SK-N-MC (cell line): ENCODE results near the gene FAM78A.

Experiments
- EZH2 ChIP-seq: fragments of 200-600 bp; sonication (generic); IDR thresholded peaks from one replicate; pipeline ENCODE4 v1.6.1; 2017; ENCODE audit warnings: antibody characterized with exemption
- FOXP2 ChIP-seq: optimal IDR thresholded peaks from 2 replicates; pipeline ENCODE3; 2011; ENCODE audit warnings: mild to moderate bottlenecking, moderate library complexity; ENCODE audit not compliant: insufficient read depth; ENCODE audit errors: extremely low read length, control extremely low read depth
- POLR2AphosphoS5 ChIP-seq: IDR thresholded peaks from 2 replicates; pipeline ENCODE4 v1.6.1; 2012; ENCODE audit warnings: mild to moderate bottlenecking, low read depth, low read length, borderline replicate concordance

DNA sequence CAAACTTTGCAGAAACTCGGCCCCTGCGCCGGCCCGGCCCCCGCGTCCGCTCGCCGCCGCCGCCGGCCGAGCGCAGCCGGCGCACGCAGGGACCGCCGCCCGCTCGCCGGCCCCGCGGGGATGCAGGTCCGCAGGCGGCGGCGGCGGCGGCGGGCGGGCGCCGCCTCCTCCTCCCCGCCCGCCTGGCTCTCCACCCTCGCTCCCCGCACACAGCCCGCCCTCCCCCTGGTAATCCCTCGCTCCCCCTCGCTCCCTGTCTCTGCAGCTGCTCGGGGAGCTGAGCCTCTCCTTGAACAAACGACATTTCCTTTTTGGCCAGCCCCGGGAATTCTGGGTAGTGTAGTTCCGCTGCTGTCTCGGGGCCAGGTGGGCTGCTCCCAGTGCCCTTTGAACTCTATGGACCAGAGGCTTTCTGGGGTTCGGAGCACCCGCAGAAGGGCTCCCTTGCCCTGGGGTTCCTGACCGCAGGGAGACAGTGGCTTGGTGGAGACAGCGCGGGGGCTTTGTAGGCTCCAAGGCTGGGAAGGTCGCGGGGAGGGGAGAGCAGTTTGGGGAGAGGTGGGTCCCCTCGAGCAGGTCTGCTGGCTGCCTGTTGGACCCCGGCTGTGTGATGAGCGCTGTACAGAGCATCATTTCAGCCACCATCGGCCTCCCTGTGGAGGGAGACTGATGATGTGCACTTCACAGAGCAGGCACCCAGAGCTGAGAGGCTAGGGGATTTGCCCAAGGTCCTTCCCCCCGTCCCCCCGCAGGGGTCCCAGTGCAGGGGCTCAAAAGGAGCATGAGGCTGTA, 1.8 kb upstream of the FAM78A start:
- no peak for TF ChIP-seq POLR2AphosphoS5
- TF ChIP-seq FOXP2: no peak
- TF ChIP-seq EZH2: no peak
